Upper lobe of left lung (tissue), 6 donors: ENCODE results near the gene RIN3. TPM values are rescaled to one million over a fixed set of nuclear protein-coding genes. Genes with fewer than 3 reads are reported as not detected.

ENCODE experiments used
- ATAC-seq, 2 donors: fragments of 200-7000 bp; cut with Tn5 transposase; one replicate each; pipeline ENCODE4 v1.9.1; 2022; ENCODE audit warnings: mild to moderate bottlenecking in 2 of 2, moderate library complexity in 2 of 2; ENCODE audit not compliant: low FRiP score in 2 of 2
- DNase-seq, 2 donors: peaks; one replicate each; pipeline ENCODE4 v3.0.0-alpha.2; 2019 to 2020
- H3K27ac ChIP-seq, 4 donors: fragments of 200-600 bp; sonication (generic); one replicate each; pipeline ENCODE4 v1.5.1; 2016 to 2019
- H3K27me3 ChIP-seq, 4 donors: fragments of 200-600 bp; sonication (generic); one replicate each; pipeline ENCODE4 v1.5.1; 2017 to 2019
- H3K36me3 ChIP-seq, 4 donors: fragments of 200-600 bp; sonication (generic); one replicate each; pipeline ENCODE4 v1.5.1; 2016 to 2019
- H3K4me1 ChIP-seq, 4 donors: fragments of 200-600 bp; sonication (generic); one replicate each; pipeline ENCODE4 v1.5.1; 2018 to 2019
- H3K4me3 ChIP-seq, 4 donors: fragments of 200-600 bp; sonication (generic); one replicate each; pipeline ENCODE4 v1.5.1; 2017 to 2019; ENCODE audit warnings: mild to moderate bottlenecking in 2 of 4, moderate library complexity in 1 of 4
- H3K9me3 ChIP-seq, 4 donors: fragments of 200-600 bp; sonication (generic); one replicate each; pipeline ENCODE4 v1.5.1; 2018 to 2019
- CTCF ChIP-seq, 6 experiments: fragments of 450-650 bp in 4 of 6; fragments of 200-600 bp in 2 of 6; sonication (generic) in 2 of 6; IDR thresholded peaks; one replicate each; pipeline ENCODE4 v1.5.1; 2016 to 2019; ENCODE audit warnings: antibody characterized with exemption in 6 of 6
- EP300 ChIP-seq, 4 donors: sonication (generic); formaldehyde crosslinking; IDR thresholded peaks; one replicate each; pipeline ENCODE4 v1.5.1; 2017; ENCODE audit warnings: antibody characterized with exemption in 4 of 4, control low read depth in 2 of 4
- POLR2A ChIP-seq, 4 donors: fragments of 450-650 bp; IDR thresholded peaks; one replicate each; pipeline ENCODE4 v1.5.1; 2016 to 2017; ENCODE audit warnings: antibody characterized with exemption in 4 of 4, mild to moderate bottlenecking in 2 of 4
- POLR2AphosphoS5 ChIP-seq, 2 donors: sonication (generic); formaldehyde crosslinking; IDR thresholded peaks; one replicate each; pipeline ENCODE4 v1.5.1; 2017; ENCODE audit warnings: antibody characterized with exemption in 2 of 2
- WGBS, 2 donors: methylation state at CpG; one replicate each; pipeline ENCODE4 v1.1.5; 2017 to 2018; 5-methylcytosine and 5-hydroxymethylcytosine counted together
- total RNA-seq, 6 donors: library from RNA; depleted of rRNA in 4 of 6; stranded (reverse); fragments of >200 nt in 4 of 6; gene quantifications; one replicate each; pipeline versions ENCODE4 v1.1.0 to v1.2.1, GENCODE V29; 2016 to 2021
- donor health status: DM: no; HTN: no; CAD: no; lungs with moderate emphysema.
- donor health status: DM: no; HTN: yes; CAD: no; lungs with severe emphysema.

Gene RIN3
- total RNA-seq, 6 donors from 2014 or later: 19.0 to 88.0 (median 59.7) TPM

- peaks cover 0 to 30% (median 7%) of the 10 kb centered on the region in 4 donors for H3K36me3 ChIP-seq
- no peaks in the 10 kb centered on the region for H3K9me3 ChIP-seq
- DNase-seq: no peak
- no peak overlapping the region for H3K4me3 ChIP-seq
- TF ChIP-seq EP300 (IDR thresholded peaks at IDR 0.05) (no peak), POLR2AphosphoS5 (IDR thresholded peaks at IDR 0.05) (no peak), CTCF (IDR thresholded peaks at IDR 0.05) (peak in 1 of 6 experiments; percentile 6)
- no peaks in the 10 kb centered on the region for H3K27me3 ChIP-seq
- 40 to 65% methylated on average over 4 of the region's 4 CpGs for WGBS, 2 donors
- ATAC-seq: peak in 1 of 2 donors; percentile 57
- peaks cover 0 to 22% (median 14%) of the 10 kb centered on the region in 4 donors for H3K4me1 ChIP-seq
- peak overlapping the region; percentile 13 to 57 (median 29) for H3K27ac ChIP-seq
Observed at GRCh38 chr14:92670160-92670559, 156.6 kb downstream of the RIN3 start.

GRCh38 chr14:92670643-92671366 lies 157.2 kb downstream of the RIN3 start:
- Histone ChIP-seq H3K4me3 (no peak overlapping the region), H3K27ac (peak overlapping the region; percentile 18 to 57 (median 41)), H3K36me3 (peaks cover 0 to 36% (median 7%) of the 10 kb centered on the region in 4 donors), H3K4me1 (peaks cover 0 to 26% (median 18%) of the 10 kb centered on the region in 4 donors), H3K27me3 (no peaks in the 10 kb centered on the region), H3K9me3 (no peaks in the 10 kb centered on the region)
- no peak for ATAC-seq
- WGBS, 2 donors: 78 to 81% methylated on average over 9 of the region's 9 CpGs
- no peak for DNase-seq
- TF ChIP-seq POLR2A (IDR thresholded peaks at IDR 0.05): no peak
- no peak for TF ChIP-seq CTCF (IDR thresholded peaks at IDR 0.05)
- no peak for TF ChIP-seq EP300 (IDR thresholded peaks at IDR 0.05)
- TF ChIP-seq POLR2AphosphoS5 (IDR thresholded peaks at IDR 0.05): no peak

- peaks cover 0 to 28% (median 14%) of the 10 kb centered on the region in 4 donors for H3K4me1 ChIP-seq
- WGBS, 2 donors: 73 to 82% methylated on average over 18 to 19 of the region's 19 CpGs
- H3K36me3 ChIP-seq: peaks cover 4 to 42% (median 22%) of the 10 kb centered on the region in 4 donors
- no peak overlapping the region for H3K4me3 ChIP-seq
- ATAC-seq (no peak), DNase-seq (no peak)
- TF ChIP-seq EP300 (IDR thresholded peaks at IDR 0.05) (no peak), POLR2A (IDR thresholded peaks at IDR 0.05) (no peak), CTCF (IDR thresholded peaks at IDR 0.05) (no peak), POLR2AphosphoS5 (IDR thresholded peaks at IDR 0.05) (no peak)
- peak overlapping the region in 1 of 4 donors; percentile 46 for H3K27ac ChIP-seq
- H3K9me3 ChIP-seq: no peaks in the 10 kb centered on the region
- no peaks in the 10 kb centered on the region for H3K27me3 ChIP-seq
Observed at GRCh38 chr14:92673601-92674150, 160.1 kb downstream of the RIN3 start.

- 84 to 93% methylated on average over 4 to 6 of the region's 6 CpGs for WGBS, 2 donors
- TF ChIP-seq POLR2AphosphoS5 (IDR thresholded peaks at IDR 0.05) (no peak), POLR2A (IDR thresholded peaks at IDR 0.05) (no peak), EP300 (IDR thresholded peaks at IDR 0.05) (no peak), CTCF (IDR thresholded peaks at IDR 0.05) (no peak)
- Histone ChIP-seq H3K27ac (peak overlapping the region; percentile 26 to 63 (median 60)), H3K4me3 (no peak overlapping the region), H3K4me1 (peaks cover 0 to 16% (median 13%) of the 10 kb centered on the region in 4 donors), H3K27me3 (no peaks in the 10 kb centered on the region), H3K36me3 (peaks cover 4 to 51% (median 28%) of the 10 kb centered on the region in 4 donors), H3K9me3 (no peaks in the 10 kb centered on the region)
- DNase-seq (no peak), ATAC-seq (no peak)
Observed at GRCh38 chr14:92675421-92675820, 161.8 kb downstream of the RIN3 start.
